CD4-positive, alpha-beta T cell treated with Interferon alpha-2 for 1 hour (primary cell): ENCODE results near the gene SERPINB1.
A peak's percentile ranks its signal among the peaks of the same experiment; 100 is the strongest.
"Not testable (repeated sequence)": the region's sequence is repeated elsewhere in the genome, so short reads cannot be mapped to it uniquely, and the experiment has no call there.

Source experiments
- DNase-seq, 2 donors: peaks; one replicate each; pipeline ENCODE4 v3.0.0-alpha.2; 2020 to 2022

SERPINB1 gene

DNA sequence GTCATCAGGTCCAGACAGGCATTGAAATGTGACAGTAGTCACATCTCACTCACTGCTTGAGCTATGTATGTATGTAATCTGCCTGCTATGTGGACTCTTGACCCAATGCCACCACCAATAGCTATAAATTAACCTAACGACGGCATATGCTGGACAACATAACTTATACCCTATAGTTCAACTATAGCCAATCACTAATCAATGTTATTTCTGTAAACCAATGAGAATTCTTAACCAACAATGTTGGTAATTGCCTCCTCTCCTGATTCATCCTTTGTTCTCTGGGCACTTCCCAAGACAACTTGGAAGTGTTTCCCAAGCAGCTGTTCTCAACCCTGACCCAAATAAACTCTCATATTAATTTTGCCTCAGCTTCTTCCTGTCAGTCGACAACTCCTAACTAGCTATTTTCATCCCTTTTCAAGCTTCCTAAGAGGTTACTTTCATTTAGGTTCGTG is 24.1 kb upstream of the SERPINB1 start:
- no peak for DNase-seq

DNA sequence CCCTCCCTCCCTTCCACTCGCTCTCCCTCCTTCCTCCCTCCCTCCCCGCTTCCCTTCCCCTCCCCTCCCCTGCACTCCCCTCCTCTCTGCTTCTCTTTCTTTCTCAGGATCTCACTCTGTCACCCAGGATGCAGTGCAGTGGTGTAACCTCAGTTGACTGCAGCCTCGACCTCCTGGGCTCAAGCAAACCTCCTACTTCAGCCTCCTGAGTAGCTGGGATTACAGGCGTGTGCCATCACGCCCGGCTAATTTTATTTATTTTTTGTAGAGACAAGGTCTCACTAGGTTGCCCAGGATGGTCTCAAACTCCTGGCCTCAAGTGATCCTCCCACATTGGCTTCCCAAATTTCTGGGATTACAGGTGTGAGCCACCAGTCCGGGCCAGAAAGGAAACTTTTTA is 23.6 kb upstream of the SERPINB1 start:
- DNase-seq, result no peak

DNA sequence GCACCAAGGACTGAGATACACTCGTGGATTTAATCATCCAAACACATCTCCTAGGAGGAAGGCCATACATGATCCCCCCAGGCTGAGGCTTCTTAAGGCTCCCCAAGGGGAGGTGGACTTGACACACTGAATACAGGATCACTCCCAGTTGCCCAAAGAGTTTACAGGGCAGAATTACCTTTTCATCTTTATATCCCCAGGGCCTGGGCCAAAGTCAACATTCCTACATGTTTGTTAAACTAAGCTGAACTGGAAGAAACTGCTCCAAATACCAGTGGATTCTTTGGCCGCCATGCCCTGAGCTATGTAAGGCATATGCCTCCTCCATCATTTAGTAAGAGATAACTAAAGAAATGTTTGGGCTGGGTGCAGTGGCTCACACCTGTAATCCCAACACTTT is 22.2 kb upstream of the SERPINB1 start:
- DNase-seq, result no peak

DNA sequence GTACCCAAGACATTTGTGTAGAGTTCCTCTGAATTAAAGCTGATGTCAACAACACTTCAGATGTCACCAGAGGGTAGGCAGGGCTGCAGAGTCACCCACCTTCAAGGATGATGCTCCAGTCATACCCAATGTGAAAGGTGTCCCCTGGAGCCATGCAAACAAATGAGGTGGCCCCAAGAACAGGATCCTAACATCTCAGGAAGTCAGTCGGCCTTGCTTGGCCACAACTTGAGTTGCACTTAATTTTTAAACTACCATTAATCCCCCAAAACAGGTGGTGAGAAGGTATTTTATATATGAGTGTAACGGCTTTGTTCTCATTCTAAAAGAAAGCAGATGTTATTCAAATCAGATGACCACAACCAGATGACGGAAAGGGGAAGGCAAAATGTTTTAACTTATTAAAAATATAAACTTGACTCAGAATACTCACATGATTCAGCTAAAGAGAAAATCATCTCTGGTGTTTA is 21.1 kb upstream of the SERPINB1 start:
- peak in 1 of 2 donors; percentile 33 for DNase-seq

DNA sequence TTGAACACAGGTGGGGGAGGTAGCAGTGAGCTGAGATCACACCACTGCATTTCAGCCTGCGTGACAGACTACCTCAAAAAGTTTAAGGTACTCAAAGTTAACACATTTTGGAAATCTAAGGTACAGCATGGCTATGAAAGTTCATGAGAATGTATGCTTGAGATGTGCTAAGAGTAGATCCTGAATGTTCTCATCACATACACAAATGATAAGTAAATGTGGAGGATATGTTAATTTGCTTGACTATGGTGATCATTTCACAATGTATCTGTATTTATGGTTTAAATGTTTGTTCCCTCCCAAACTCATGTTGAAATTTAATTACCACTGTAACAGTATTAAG is 20.1 kb upstream of the SERPINB1 start:
- DNase-seq, result no peak

DNA sequence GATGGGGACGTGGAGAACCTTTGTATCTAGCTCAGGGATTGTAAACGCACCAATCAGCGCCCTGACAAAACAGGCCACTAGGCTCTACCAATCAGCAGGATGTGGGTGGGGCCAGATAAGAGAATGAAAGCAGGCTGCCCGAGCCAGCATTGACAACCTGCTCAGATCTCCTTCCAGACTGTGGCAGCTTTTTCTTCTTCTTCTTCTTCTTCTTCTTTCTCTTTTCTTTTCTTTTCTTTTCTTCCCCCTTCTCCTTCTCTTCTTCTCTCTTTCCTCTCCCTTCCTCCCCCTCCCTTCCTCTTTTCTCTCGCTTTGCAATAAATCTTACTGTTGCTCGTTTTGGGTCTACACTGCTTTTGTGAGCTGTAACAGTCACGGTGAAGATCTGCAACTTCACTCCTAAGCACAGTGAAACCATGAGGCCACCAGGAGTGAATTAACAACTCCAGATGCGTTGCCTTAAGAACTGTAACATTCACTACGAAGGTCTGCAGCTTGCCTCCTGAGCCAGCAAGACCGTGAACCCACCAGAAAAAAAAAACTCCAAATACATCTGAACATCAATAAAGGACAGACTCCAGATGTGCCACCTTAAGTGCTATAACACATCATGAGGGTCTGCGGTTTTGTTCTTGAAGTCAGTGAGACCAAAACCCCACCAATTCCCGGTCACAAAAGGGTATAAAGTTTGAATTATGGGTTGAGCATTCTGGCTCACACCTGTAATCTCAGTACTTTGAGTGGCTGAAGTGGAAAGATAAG is 19.6 kb upstream of the SERPINB1 start:
- peak; percentile 55 to 68 for DNase-seq

DNA sequence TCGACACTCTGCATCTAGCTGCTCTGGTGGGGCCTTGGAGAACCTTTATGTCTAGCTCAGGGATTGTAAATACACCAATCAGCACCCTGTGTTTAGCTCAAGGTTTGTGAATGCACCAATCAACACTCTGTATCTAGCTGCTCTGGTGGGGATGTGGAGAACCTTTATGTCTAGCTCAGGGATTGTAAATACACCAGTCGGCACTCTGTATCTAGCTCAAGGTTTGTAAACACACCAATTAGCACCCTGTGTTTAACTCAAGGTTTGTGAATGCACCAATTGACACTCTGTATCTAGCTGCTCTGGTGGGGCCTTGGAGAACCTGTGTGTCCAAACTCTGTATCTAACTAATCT is 19.0 kb upstream of the SERPINB1 start:
- not testable (repeated sequence) for DNase-seq

DNA sequence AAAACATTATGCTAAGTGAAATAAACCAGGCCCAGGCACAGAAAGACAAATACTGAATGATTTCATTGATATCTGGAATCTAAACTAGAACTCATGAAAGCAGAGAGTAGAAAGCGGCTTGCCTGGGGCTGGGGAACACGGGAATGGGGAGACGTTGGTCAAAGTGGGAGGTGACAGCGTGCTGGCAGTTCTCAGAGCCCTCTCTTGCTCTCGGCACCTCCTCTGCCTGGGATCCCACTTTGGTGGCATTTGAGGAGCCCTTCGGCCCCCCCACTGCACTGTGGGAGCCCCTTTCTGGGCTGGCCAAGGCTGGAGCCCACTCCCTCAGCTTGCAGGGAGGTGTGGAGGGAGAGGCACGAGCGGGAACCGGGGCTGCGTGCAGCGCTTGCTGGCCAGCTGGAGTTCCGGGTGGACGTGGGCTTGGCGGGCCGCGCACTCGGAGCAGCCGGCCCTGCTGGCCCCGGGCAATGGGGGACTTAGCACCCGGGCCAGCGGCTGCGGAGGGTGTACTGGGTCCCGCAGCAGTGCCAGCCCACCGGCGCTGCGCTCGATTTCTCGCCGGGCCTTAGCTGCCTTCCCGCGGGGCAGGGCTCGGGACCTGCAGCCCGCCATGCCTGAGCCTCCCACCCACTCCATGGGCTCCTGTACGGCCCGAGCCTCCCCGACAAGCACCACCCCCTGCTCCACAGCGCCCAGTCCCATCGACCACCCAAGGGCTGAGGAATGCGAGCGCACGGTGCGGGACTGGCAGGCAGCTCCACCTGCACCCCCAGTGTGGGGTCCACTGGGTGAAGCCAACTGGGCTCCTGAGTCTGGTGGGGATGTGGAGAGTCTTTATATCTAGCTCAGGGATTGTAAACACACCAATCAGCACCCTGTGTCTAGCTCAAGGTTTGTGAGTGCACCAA is 18.4 kb upstream of the SERPINB1 start:
- not testable (repeated sequence) for DNase-seq

DNA sequence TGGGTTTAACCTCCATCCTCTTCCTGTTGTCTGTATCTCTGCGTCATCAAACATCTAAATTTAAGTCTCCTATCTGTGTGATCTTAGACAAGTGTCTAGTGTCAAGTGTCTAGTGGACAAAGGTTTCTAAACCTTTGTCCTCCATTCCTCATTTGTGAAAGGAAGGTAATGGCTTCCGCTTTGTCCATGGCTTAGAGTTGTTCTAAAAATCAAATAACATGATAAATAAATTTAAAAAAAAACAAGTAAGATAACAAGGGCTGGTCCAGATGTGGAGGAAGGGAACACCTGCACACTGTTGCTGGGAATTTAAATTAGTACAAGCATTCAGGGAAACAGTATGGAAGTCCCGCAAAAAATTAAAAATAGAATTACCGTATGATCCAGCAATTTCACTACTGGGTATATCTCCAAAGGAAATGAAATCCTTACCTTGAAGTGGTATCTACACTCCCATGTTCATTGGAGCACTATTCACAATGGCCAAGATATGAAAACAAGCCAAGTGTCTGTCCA is 17.6 kb upstream of the SERPINB1 start:
- DNase-seq, result no peak

DNA sequence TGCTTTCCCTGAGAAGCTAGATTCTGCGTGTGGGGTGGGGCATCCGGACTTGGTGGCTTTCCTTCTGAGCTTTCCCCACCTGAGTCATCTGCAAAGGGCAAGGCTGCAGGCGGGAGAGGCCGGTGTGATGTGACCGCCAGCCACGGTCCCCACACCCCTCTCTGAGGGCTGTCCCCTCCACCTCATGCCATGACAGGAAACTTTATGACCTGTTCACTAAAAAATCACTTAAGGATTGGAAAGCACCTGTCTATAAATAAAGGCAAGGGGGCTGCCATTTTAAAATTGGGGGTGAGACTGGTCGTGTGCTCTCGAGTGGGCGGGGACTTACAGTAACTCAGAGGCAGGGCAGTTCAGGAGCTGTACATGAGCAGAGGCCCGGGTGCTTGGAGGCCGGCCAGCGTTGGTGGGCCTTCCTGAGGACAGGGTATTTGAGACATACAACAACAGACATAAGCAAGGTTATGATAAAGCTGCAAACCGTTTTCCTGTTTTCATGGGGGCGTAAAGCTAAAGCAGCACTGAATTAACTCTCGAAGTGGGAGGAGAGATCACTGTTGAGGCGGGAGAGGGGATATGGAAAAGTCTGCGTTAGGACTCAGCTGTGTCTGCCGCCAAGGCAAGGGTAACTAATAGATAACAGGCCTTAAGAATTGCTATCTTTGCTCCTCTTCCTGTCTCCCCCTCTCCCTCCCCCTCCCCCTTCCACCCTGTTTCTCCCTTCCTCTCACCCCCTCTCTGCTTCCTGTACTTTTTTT is 16.1 kb upstream of the SERPINB1 start:
- DNase-seq, result peak; percentile 83 to 90

DNA sequence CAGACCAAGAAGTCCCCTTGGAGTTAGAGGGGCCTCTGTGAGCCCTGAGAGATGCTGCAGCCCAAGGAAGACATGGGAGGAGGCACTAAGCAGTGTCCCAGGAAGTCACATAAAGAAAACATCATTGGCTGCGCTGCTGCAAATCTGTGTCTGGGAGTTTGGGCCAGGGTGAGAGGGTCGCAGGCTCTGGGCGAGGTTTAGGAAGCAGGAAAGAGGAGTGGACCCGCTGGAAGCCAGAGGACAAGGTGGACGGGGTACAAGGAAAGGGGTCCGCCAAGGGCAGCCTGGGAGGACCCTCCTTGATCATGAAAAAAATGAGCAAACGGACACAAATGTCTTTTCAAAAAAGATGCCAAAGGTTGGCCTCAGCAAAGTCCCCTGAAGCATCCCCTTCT is 15.5 kb upstream of the SERPINB1 start:
- no peak for DNase-seq

DNA sequence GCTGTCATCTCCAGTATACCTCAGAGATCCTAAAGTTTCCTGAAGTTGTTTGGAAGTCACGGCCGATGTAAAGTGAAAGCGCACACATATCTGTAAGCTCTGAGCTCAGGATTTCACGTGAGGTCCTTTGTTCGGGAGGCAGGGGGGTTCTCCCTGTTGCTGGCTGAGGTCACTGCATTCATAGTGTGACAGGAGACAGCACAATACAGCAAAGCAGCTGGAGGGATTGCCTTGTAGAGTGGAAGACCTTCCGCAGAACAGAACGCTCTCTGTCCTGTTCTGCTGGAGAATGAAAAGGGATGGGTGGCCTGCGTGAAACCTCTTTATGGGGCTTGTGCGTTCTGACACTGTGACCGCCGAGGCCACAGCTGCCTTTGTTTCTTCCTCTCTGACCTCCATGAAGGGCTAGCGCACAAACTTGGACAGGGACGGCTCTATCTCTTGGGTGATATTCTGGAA is 13.4 kb upstream of the SERPINB1 start:
- DNase-seq, result no peak

DNA sequence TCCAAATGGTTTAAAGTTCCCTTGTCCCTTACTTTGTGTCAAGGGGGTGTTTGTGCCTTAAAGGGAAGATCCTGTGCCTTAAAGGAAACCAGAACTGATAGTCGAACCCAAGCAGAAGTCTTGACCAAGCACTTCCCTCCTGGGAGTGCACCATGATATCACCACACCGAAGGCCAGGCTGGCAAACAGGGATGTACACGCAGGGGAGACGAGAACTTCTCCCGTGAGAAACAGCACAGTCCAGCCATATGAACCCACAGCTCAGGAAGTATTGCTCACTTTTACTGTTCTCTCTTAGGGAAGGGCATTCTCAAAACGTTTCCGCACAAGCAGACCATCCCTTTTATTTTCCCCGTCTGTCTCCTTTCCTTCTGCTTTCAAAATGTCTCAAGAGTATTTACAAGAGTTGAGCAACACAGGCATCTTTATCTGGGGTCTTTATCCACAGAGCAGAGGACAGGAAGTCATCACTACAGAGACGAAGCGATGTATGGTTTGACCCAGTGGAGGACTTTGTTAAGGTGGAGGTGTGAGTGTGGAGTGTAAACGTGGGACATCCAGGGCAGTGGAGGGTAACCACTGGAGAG is 12.8 kb upstream of the SERPINB1 start:
- peak in 1 of 2 donors; percentile 69 for DNase-seq

DNA sequence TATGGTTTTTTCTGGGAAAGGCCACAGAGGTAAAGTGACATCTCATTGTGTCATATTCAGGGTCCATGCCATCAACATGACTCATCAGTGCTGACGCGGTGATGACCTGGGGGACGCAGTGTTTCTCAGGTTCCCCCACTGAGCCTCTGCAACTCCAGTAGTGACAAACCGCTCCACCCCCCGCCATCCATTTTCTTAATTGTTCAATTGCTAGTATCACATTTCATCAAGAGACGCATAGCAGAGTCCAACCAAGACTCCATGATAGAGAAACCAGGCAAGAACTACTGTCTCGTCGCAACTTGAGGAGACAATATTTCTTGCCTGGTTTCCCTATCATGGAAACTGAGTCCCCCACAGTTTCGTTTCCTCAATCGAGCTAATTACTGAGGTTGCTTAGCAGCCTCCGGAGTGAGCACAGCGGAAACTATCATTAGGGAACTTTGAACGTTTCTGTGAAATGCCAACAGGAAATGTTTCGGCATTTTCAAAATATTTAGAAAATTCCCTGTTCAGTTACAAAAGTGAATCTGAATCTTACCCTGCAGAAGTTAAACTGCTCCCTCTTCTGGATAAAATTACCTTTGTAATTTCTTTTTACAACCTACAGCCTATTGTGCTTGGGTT is 12.2 kb upstream of the SERPINB1 start:
- peak; percentile 84 to 89 for DNase-seq

DNA sequence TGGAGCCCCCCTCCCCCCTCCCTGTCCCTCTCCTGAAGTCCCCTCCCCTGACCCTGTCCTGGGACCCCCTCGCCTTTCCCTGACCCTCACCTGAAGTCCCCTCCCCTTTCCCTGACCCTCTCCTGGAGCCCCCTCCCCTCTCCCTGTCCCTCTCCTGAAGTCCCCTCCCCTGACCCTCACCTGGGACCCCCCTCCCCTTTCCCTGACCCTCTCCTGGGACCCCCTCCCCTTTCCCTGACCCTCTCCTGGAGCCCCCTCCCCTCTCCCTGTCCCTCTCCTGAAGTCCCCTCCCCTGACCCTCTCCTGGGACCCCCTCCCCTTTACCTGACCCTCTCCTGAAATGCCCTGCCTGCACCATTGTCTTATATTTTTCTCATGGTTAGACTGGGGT is 11.7 kb upstream of the SERPINB1 start:
- DNase-seq, result not testable (repeated sequence)

DNA sequence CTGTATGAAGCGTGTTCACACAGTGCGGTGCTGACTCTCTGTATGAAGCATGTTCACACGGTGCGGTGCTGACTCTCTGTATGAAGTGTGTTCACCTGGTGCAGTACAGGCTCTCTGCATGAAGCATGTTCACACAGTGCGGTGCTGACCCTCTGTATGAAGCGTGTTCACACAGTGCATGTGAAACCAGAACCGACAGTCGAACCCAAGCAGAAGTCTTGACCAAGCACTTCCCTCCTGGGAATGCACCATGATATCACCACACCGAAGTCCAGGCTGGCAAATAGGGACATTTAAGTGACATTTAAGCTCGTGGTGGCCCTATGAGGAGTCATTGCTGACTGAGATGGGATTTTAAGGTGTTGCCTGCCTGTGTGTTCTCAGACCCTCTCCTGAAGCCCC is 11.3 kb upstream of the SERPINB1 start:
- peak in 1 of 2 donors; percentile 32 for DNase-seq

DNA sequence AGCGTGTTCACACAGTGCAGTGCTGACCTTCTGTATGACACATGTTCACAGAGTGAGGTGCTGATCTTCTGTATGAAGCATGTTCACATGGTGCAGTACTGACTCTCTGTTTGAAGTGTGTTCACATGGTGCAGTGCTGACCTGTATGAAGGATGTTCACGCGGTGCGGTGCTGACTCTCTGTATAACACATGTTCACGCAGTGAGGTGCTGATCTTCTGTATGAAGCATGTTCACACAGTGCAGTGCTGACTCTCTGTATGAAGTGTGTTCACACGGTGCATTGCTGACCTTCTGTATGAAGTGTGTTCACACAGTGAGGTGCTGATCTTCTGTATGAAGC is 10.8 kb upstream of the SERPINB1 start:
- no peak for DNase-seq

DNA sequence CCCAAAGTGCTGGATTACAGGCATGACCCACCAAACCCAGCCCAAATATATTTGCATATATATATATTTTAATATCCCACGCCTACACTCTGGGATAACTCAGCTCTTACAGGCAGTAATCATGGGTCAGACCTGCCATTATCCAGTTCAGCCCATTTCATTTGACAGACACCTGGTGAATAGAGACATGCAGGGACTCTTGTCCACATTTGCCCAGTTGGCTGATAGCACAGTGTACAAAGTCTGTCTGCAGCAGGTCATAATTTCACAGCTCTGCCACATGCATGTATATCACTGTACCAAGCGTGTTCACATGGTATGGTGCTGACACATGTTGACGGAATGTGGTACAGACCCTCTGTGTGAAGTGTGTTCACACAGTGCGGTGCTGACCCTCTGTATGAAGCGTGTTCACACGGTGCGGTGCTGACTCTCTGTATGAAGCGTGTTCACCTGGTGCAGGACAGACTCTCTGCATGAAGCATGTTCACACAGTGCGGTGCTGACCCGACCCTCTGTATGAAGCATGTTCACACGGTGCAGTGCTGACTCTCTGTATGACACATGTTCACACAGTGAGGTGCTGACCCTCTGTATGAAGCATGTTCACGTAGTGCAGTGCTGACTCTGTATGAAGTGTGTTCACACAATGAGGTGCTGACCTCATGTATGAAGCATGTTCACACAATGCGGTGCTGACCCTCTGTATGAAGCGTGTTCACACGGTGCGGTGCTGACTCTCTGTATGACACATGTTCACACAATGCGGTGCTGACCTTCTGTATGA is 10.3 kb upstream of the SERPINB1 start:
- DNase-seq, result no peak

DNA sequence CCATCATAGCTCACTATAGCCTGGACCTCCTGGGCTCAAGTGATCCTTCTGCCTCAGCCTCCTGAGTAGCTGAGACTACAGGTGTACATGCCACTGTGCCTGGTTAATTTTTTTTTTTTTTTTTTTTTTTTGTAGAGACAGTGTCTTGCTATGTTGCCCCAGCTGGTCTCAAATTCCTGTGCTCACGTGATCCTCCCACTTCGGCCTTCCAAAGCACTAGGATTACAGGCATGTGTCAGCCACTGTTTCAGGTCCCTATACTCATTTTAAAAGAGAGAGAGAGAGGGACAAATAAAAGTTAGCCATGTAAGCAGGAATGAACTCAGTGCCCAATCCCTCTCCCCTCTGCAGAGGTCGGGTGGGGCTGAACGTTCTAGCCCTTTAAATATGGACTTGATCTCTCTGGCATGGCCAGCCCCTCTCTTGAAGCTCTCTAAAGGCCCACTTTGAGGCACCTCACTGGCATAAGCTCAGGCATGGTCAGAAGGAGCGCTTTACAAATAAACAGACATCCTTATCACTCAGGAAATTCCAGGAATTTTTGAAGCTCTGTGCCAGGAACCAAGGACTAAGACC is 9.0 kb upstream of the SERPINB1 start:
- DNase-seq, result no peak

DNA sequence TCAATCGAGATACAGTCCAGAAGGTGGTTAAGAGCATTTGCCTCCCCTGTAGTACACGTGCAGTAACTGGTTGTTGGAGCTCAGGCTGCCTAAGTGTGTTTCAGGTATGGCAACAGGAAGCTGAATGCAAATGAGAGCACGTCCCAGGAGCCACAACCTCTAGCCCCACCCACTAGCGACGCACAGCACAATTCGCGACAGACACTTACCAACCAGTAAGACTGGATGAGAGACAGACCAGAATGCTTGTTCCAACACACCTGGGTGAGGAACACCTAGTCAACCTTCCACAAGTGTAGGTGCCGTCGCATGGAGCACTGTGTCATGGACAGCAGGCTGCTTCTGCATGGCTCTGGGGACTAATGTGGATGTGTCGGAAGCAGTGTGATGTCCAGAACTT is 7.2 kb upstream of the SERPINB1 start:
- DNase-seq, result peak; percentile 81 to 84

DNA sequence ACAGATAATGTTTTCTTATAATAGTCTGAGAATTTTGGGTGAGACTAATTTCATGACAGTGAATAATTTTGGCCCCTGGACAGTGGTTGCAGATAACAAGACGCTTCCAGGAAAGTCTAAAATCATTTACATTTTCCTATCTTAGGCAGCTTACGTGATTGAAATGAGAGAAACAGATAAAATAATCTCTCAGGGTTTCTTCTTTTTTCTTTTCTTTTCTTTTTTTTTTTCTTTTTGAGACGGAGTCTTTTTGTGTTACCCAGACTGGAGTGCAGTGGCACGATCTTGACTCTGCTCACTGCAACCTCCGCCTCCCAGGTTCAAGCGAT is 4.2 kb upstream of the SERPINB1 start:
- no peak for DNase-seq
